ENCODE data around the gene AVP. TPM values are rescaled to one million over a fixed set of nuclear protein-coding genes. Genes with fewer than 3 reads are reported as not detected.
"Not testable (repeated sequence)": the region's sequence is repeated elsewhere in the genome, so short reads cannot be mapped to it uniquely, and the experiment has no call there.

AVP gene
- total RNA-seq, 4 donors from 2014 or later, result 5.8 TPM; not detected in 3

- H3K27ac ChIP-seq, result peak overlapping the region in 1 of 4 donors; percentile 49
- peaks cover 0 to 36% (median 0%) of the 10 kb centered on the region in 3 donors for H3K36me3 ChIP-seq
- no peak overlapping the region for H3K4me3 ChIP-seq
- H3K27me3 ChIP-seq, result no peaks in the 10 kb centered on the region
- H3K4me1 ChIP-seq, result no peaks in the 10 kb centered on the region
- H3K9me3 ChIP-seq, result peaks cover 0 to 15% (median 2%) of the 10 kb centered on the region in 4 donors
- DNase-seq, result no peak
- no peak for TF ChIP-seq POLR2A (IDR thresholded peaks at IDR 0.05)
- TF ChIP-seq, protein P1, sequence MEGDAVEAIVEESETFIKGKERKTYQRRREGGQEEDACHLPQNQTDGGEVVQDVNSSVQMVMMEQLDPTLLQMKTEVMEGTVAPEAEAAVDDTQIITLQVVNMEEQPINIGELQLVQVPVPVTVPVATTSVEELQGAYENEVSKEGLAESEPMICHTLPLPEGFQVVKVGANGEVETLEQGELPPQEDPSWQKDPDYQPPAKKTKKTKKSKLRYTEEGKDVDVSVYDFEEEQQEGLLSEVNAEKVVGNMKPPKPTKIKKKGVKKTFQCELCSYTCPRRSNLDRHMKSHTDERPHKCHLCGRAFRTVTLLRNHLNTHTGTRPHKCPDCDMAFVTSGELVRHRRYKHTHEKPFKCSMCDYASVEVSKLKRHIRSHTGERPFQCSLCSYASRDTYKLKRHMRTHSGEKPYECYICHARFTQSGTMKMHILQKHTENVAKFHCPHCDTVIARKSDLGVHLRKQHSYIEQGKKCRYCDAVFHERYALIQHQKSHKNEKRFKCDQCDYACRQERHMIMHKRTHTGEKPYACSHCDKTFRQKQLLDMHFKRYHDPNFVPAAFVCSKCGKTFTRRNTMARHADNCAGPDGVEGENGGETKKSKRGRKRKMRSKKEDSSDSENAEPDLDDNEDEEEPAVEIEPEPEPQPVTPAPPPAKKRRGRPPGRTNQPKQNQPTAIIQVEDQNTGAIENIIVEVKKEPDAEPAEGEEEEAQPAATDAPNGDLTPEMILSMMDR (IDR thresholded peaks at IDR 0.05), result no peak
These were observed 37.6 kb upstream of the AVP start for GRCh38 chr20:3121955-3122610.

- no peak for DNase-seq
These were observed 36.9 kb upstream of the AVP start for GRCh38 chr20:3121271-3121911.

DNA sequence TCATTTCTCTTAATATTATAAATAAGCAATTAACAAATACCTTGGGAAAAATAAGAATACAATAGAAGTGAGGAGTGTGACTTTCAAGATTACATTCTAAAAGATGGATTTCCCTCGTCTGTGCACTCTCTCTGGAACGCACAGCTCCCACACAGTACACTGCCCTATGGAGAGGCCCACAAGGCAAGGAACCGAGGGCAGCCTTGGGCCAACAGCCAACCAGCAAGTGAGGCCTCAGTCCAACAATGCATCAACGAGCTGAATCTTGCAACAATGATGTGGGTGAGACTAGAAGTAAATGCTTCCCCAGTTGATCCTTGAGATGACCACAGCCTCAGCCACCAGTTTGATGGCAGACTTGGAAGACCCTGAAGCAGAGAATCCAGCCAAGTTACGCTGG lies 34.5 kb upstream of the AVP start:
- no peak overlapping the region for H3K4me3 ChIP-seq
- H3K36me3 ChIP-seq, result peaks cover 0 to 35% (median 0%) of the 10 kb centered on the region in 3 donors
- no peaks in the 10 kb centered on the region for H3K4me1 ChIP-seq
- no peak overlapping the region for H3K27ac ChIP-seq
- H3K9me3 ChIP-seq, result no peaks in the 10 kb centered on the region
- DNase-seq, result no peak
- TF ChIP-seq, protein P1 (IDR thresholded peaks at IDR 0.05), result no peak
- TF ChIP-seq POLR2A (IDR thresholded peaks at IDR 0.05), result no peak
- no peaks in the 10 kb centered on the region for H3K27me3 ChIP-seq

More at GRCh38 chr20:3121271-3121911, 36.9 kb upstream of the AVP start:
- TF ChIP-seq POLR2A (IDR thresholded peaks at IDR 0.05), result no peak
- TF ChIP-seq, protein P1 (IDR thresholded peaks at IDR 0.05), result no peak
- no peaks in the 10 kb centered on the region for H3K27me3 ChIP-seq
- H3K9me3 ChIP-seq, result peaks cover 0 to 15% (median 2%) of the 10 kb centered on the region in 4 donors
- peak overlapping the region in 1 of 4 donors; percentile 49 for H3K27ac ChIP-seq
- H3K4me1 ChIP-seq, result no peaks in the 10 kb centered on the region
- peaks cover 0 to 36% (median 0%) of the 10 kb centered on the region in 3 donors for H3K36me3 ChIP-seq
- H3K4me3 ChIP-seq, result no peak overlapping the region

GRCh38 chr20:3117839-3118379 lies 33.4 kb upstream of the AVP start:
- not testable (repeated sequence) for H3K9me3 ChIP-seq, H3K27me3 ChIP-seq, H3K4me3 ChIP-seq, H3K4me1 ChIP-seq, H3K27ac ChIP-seq
- peak in 1 of 3 donors; percentile 66 for DNase-seq
- peaks cover 0 to 34% (median 0%) of the 10 kb centered on the region in 3 donors for H3K36me3 ChIP-seq
- TF ChIP-seq, protein P1 (IDR thresholded peaks at IDR 0.05), result peak in 5 of 6 experiments; percentile 22 to 57 (median 45)

DNA sequence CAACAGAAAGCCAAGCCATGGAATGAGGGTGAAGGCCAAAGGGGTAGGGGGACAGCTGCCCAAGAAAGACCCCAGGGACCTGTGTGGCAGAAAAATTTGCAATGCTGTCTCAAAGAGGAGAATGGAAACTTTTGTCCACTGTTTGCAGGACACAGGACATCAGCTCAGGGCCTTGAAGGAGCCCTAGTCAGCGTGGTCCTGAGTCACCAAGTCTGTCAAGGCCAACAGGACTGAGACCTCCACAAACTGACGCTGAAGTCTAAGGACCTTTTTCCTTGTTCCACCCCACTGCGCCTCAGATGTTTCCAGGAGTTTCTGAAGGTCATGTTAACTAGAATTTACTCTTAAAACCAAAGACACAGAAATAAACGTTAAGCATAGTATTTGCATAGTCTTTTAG lies 31.8 kb upstream of the AVP start:
- Histone ChIP-seq H3K36me3 (peaks cover 0 to 18% (median 0%) of the 10 kb centered on the region in 3 donors), H3K4me3 (no peak overlapping the region), H3K27ac (no peak overlapping the region), H3K9me3 (no peaks in the 10 kb centered on the region), H3K4me1 (no peaks in the 10 kb centered on the region), H3K27me3 (no peaks in the 10 kb centered on the region)
- DNase-seq, result no peak
- no peak for TF ChIP-seq POLR2A (IDR thresholded peaks at IDR 0.05)
- TF ChIP-seq, protein P1 (IDR thresholded peaks at IDR 0.05), result no peak

Data from Peyer's patch (tissue), 4 donors.